IMR-90 (cell line): ENCODE results near the gene A3GALT2. TPM values are rescaled to one million over a fixed set of nuclear protein-coding genes. Genes with fewer than 3 reads are reported as not detected.

ENCODE experiments used
- ATAC-seq: fragments of 200-7000 bp; cut with Tn5 transposase; 2 replicates; pipeline ENCODE4 v1.9.1; 2020; ENCODE audit warnings: low read depth, mild to moderate bottlenecking, moderate library complexity
- BruUV-seq: library from RNA; stranded (reverse); fragments of 400-500 nt; replicated peaks from 2 replicates; lab custom pipeline; 2021; lab: Mats Ljungman, UMichigan
- CTCF ChIA-PET: fragments of 300-600 bp; formaldehyde crosslinking; extraction: SDS; loops from one replicate; lab custom pipeline; 2021; ENCODE audit warnings: antibody characterized with exemption; lab: Yijun Ruan, JAX
- POLR2A ChIA-PET: fragments of 300-600 bp; sonication (Branson Sonifier 250); formaldehyde crosslinking; loops from one replicate; lab custom pipeline; 2022; ENCODE audit warnings: antibody characterized with exemption; ENCODE audit not compliant: unreplicated experiment; lab: Charles Lee
- DNase-seq: peaks from one replicate; pipeline ENCODE4 v3.0.0; 2013
- H2AFZ ChIP-seq: replicated peaks from 2 replicates; pipeline ENCODE3; 2013; ENCODE audit warnings: low read length, mild to moderate bottlenecking; ENCODE audit not compliant: poor library complexity
- H2AK5ac ChIP-seq: 2 replicates; pipeline ENCODE4 v1.6.1; 2013; ENCODE audit warnings: low read depth, low read length, inconsistent platforms
- H2AK9ac ChIP-seq: replicated peaks from 2 replicates; pipeline ENCODE3; 2013; ENCODE audit warnings: mild to moderate bottlenecking, low read depth, low read length, moderate library complexity; ENCODE audit not compliant: poor library complexity
- H2BK120ac ChIP-seq: 2 replicates; pipeline ENCODE4 v1.6.1; 2013; ENCODE audit warnings: low read depth, low read length, inconsistent platforms
- H2BK15ac ChIP-seq: 3 replicates; pipeline ENCODE4 v1.6.1; 2013; ENCODE audit warnings: low read depth, low read length, inconsistent platforms
- H2BK20ac ChIP-seq: 2 replicates; pipeline ENCODE4 v1.6.1; 2013; ENCODE audit warnings: low read depth, mild to moderate bottlenecking, inconsistent platforms, low read length, moderate library complexity
- H2BK5ac ChIP-seq: 2 replicates; pipeline ENCODE4 v1.6.1; 2013; ENCODE audit warnings: mild to moderate bottlenecking, low read depth, low read length, inconsistent platforms; ENCODE audit not compliant: poor library complexity, severe bottlenecking
- H3K14ac ChIP-seq: replicated peaks from 2 replicates; pipeline ENCODE4 v1.6.1; 2013; ENCODE audit warnings: low read depth, low read length, inconsistent platforms
- H3K18ac ChIP-seq: 2 replicates; pipeline ENCODE4 v1.6.1; 2013; ENCODE audit warnings: low read depth, low read length, control low read depth
- H3K23ac ChIP-seq: 2 replicates; pipeline ENCODE4 v1.6.1; 2013; ENCODE audit warnings: low read depth, low read length, inconsistent platforms
- H3K27ac ChIP-seq: 2 replicates; pipeline ENCODE4 v1.5.1; 2013; ENCODE audit warnings: mild to moderate bottlenecking, control low read depth, low read length; ENCODE audit not compliant: insufficient read depth
- H3K27me3 ChIP-seq: 2 replicates; pipeline ENCODE4 v1.6.1; 2013; ENCODE audit warnings: low read length; ENCODE audit not compliant: control insufficient read depth, insufficient read depth
- H3K36me3 ChIP-seq: 2 replicates; pipeline ENCODE4 v1.6.1; 2013; ENCODE audit warnings: low read length, mixed read lengths; ENCODE audit not compliant: control insufficient read depth, insufficient read depth
- H3K4ac ChIP-seq: 2 replicates; pipeline ENCODE4 v1.6.1; 2013; ENCODE audit warnings: low read depth, low read length, inconsistent platforms
- H3K4me1 ChIP-seq: 2 replicates; pipeline ENCODE4 v1.6.1; 2013; ENCODE audit warnings: low read length, mixed read lengths; ENCODE audit not compliant: control insufficient read depth, insufficient read depth
- H3K4me2 ChIP-seq: 2 replicates; pipeline ENCODE4 v1.6.1; 2013; ENCODE audit warnings: low read depth, mild to moderate bottlenecking, control low read depth, low read length, moderate library complexity
- H3K4me3 ChIP-seq: 2 replicates; pipeline ENCODE4 v1.5.1; 2013; ENCODE audit warnings: low read depth, mild to moderate bottlenecking, control low read depth, low read length, moderate library complexity; ENCODE audit not compliant: insufficient read depth
- H3K56ac ChIP-seq: 2 replicates; pipeline ENCODE4 v1.6.1; 2013; ENCODE audit warnings: low read length, inconsistent platforms; ENCODE audit not compliant: insufficient read depth; ENCODE audit errors: extremely low read depth
- H3K79me1 ChIP-seq, 2 experiments: 2 replicates each; pipeline ENCODE4 v1.6.1; 2013; ENCODE audit warnings: low read length in 2 of 2, inconsistent platforms in 1 of 2, low read depth in 1 of 2
- H3K9ac ChIP-seq: 2 replicates; pipeline ENCODE4 v1.6.1; 2013; ENCODE audit warnings: low read depth, low read length, control low read depth
- H3K9me1 ChIP-seq: 2 replicates; pipeline ENCODE4 v1.6.1; 2013; ENCODE audit warnings: low read length, inconsistent platforms; ENCODE audit not compliant: insufficient read depth
- H3K9me3 ChIP-seq: 2 replicates; pipeline ENCODE4 v1.6.1; 2013; ENCODE audit warnings: low read length; ENCODE audit not compliant: control insufficient read depth, insufficient read depth
- H4K20me1 ChIP-seq: 2 replicates; pipeline ENCODE4 v1.6.1; 2013; ENCODE audit warnings: low read length, inconsistent platforms; ENCODE audit not compliant: insufficient read depth
- H4K5ac ChIP-seq: 2 replicates; pipeline ENCODE4 v1.6.1; 2013; ENCODE audit warnings: mild to moderate bottlenecking, low read depth, low read length, control low read depth
- H4K8ac ChIP-seq, 2 experiments: 2 replicates each; pipeline ENCODE4 v1.6.1; 2013; ENCODE audit warnings: low read depth in 2 of 2, low read length in 2 of 2, control low read depth in 1 of 2, inconsistent platforms in 1 of 2
- H4K91ac ChIP-seq: 2 replicates; pipeline ENCODE4 v1.6.1; 2013; ENCODE audit warnings: low read depth, low read length, inconsistent platforms; ENCODE audit not compliant: insufficient read depth
- BHLHE40 ChIP-seq: fragments of 150-350 bp; IDR thresholded peaks from 2 replicates; pipeline ENCODE4 v1.6.1; 2016; ENCODE audit warnings: mild to moderate bottlenecking, low read depth, low read length
- CEBPB ChIP-seq: IDR thresholded peaks from 2 replicates; pipeline ENCODE4 v1.6.1; 2012; ENCODE audit warnings: low read depth, low read length, improper control_type of control experiment
- FOS ChIP-seq: fragments of 150-350 bp; IDR thresholded peaks from 2 replicates; pipeline ENCODE4 v1.6.1; 2016; ENCODE audit warnings: low read depth, low read length
- MAFK ChIP-seq: IDR thresholded peaks from 2 replicates; pipeline ENCODE4 v1.6.1; 2012; ENCODE audit warnings: low read depth, low read length, improper control_type of control experiment
- POLR2A ChIP-seq: IDR thresholded peaks from 2 replicates; pipeline ENCODE4 v1.6.1; 2012; ENCODE audit warnings: mild to moderate bottlenecking, low read depth, low read length
- RAD21 ChIP-seq: IDR thresholded peaks from 2 replicates; pipeline ENCODE4 v1.6.1; 2012; ENCODE audit warnings: low read length, improper control_type of control experiment
- RFX5 ChIP-seq: IDR thresholded peaks from 2 replicates; pipeline ENCODE4 v1.8.0; 2012; ENCODE audit warnings: low read depth, mild to moderate bottlenecking, low read length, moderate library complexity
- WGBS, 2 experiments: methylation state at CpG; one replicate each; pipeline versions ENCODE4 v1.1.5 to v1.1.7; 2013; ENCODE audit warnings: missing lambda C conversion rate in 2 of 2; ENCODE audit not compliant: insufficient read length in 1 of 2; ENCODE audit errors: extremely low coverage in 2 of 2; 5-methylcytosine and 5-hydroxymethylcytosine counted together
- dilution Hi-C: fragments of 300-500 bp; cut with HindIII; formaldehyde crosslinking; loops from one replicate; pipeline ENCODE4 v1.14.3; 2018; ENCODE audit warnings: low sequenced_read_pairs; ENCODE audit not compliant: unreplicated experiment
- in situ Hi-C: fragments of 300-500 bp; cut with MboI; formaldehyde crosslinking; loops from 3 replicates; pipeline ENCODE4 v1.14.3; 2019; ENCODE audit warnings: low sequenced_read_pairs, inconsistent platforms, mixed read lengths
- intact Hi-C: fragments of 100-400 bp; cut with micrococcal nuclease; formaldehyde crosslinking; loops from 2 replicates; pipeline ENCODE4 v1.10.0; 2022
- polyA plus RNA-seq, 3 experiments: library from polyadenylated mRNA; depleted of rRNA; stranded (reverse); fragments of >200 nt; gene quantifications; 2 replicates each; pipeline ENCODE4 v1.2.3, GENCODE V29; 2012; ENCODE audit warnings: low replicate concordance in 1 of 3
- total RNA-seq: library from RNA; depleted of rRNA; stranded (reverse); fragments of >200 nt; gene quantifications from 2 replicates; pipeline ENCODE4 v1.2.3, GENCODE V29; 2012
- TF ChIP-seq, protein P1 (sequence below): conservative IDR thresholded peaks from 2 replicates; pipeline ENCODE4 v1.5.1; 2012; ENCODE audit warnings: mild to moderate bottlenecking, low read depth, low read length, improper control_type of control experiment
- TF ChIP-seq, protein P2 (sequence below): fragments of 150-350 bp; IDR thresholded peaks from 2 replicates; pipeline ENCODE4 v1.6.1; 2017; ENCODE audit warnings: mild to moderate bottlenecking, antibody characterized with exemption, low read length, low read depth
- TF ChIP-seq, protein P3 (sequence below): fragments of 150-350 bp; IDR thresholded peaks from 2 replicates; pipeline ENCODE4 v1.6.1; 2016; ENCODE audit warnings: low read depth, mild to moderate bottlenecking, low read length, moderate library complexity, borderline replicate concordance

The A3GALT2 gene
- total and polyA plus RNA-seq, 2 of the 4 experiments (the other 2 are of a cell fraction) = not detected

DNA sequence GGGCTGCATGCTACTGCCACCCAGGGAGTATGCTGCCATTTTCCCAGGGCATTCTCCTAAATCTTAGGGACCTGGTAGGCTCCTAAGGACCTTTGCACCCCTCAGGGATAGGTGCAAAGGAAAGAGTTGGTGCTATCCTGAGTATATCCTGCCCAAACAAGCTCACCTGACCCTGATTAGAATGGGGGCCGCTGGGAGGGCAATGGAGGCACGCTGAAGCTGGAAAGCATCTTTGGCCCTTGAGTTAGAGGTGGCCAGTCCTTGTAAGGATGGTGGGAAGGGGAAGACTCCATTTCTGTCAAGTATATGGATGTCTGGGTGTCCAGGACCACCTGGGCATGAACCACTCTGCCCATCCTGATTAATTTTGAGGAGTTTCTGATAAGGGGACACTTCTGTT lies 48.9 kb upstream of the A3GALT2 start:
- Histone ChIP-seq H3K18ac (no peak overlapping the region), H3K9me3 (no peaks in the 10 kb centered on the region), H3K4me3 (no peak overlapping the region), H3K9me1 (peaks cover 16% of the 10 kb centered on the region), H3K56ac (no peak overlapping the region), H4K5ac (no peak overlapping the region), H3K36me3 (peaks cover 10% of the 10 kb centered on the region; the same call in 1 of the 2 replicates), H2AFZ (no peak overlapping the region), H3K9ac (no peak overlapping the region), H2BK120ac (no peak overlapping the region), H3K27me3 (no peaks in the 10 kb centered on the region), H3K4me2 (no peak overlapping the region), H2BK5ac (no peak overlapping the region), H3K14ac (no peak overlapping the region), H2AK9ac (no peak overlapping the region), H4K91ac (no peak overlapping the region), H3K79me1 (peaks cover 4 to 12% of the 10 kb centered on the region in 2 experiments; a peak in 2 of 4 replicates), H3K4me1 (peaks cover 30% of the 10 kb centered on the region), H4K20me1 (no peaks in the 10 kb centered on the region; the same call in 1 of the 2 replicates), H4K8ac (no peak overlapping the region), H2BK15ac (0 out of 3 replicates have a peak overlapping the region, but pooled peaks have one; percentile 1), H3K27ac (no peak overlapping the region), H2BK20ac (no peak overlapping the region), H3K23ac (no peak overlapping the region), H2AK5ac (no peak overlapping the region; the same call in 1 of the 2 replicates), H3K4ac (no peak overlapping the region)
- intact Hi-C loops (loop anchor here (5.0 to 10.0 kb wide), 4 partner anchors 42 to 275 kb away; no protein-coding TSS in a partner anchor), dilution Hi-C loops (no loop called here), in situ Hi-C loops (loop anchor here (5.0 kb wide), 2 partner anchors 72 to 88 kb away; no protein-coding TSS in a partner anchor)
- no peak for DNase-seq
- TF ChIP-seq FOS = no peak
- no peak for TF ChIP-seq RFX5
- TF ChIP-seq, protein P1, sequence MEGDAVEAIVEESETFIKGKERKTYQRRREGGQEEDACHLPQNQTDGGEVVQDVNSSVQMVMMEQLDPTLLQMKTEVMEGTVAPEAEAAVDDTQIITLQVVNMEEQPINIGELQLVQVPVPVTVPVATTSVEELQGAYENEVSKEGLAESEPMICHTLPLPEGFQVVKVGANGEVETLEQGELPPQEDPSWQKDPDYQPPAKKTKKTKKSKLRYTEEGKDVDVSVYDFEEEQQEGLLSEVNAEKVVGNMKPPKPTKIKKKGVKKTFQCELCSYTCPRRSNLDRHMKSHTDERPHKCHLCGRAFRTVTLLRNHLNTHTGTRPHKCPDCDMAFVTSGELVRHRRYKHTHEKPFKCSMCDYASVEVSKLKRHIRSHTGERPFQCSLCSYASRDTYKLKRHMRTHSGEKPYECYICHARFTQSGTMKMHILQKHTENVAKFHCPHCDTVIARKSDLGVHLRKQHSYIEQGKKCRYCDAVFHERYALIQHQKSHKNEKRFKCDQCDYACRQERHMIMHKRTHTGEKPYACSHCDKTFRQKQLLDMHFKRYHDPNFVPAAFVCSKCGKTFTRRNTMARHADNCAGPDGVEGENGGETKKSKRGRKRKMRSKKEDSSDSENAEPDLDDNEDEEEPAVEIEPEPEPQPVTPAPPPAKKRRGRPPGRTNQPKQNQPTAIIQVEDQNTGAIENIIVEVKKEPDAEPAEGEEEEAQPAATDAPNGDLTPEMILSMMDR = no peak
- TF ChIP-seq, protein P2, sequence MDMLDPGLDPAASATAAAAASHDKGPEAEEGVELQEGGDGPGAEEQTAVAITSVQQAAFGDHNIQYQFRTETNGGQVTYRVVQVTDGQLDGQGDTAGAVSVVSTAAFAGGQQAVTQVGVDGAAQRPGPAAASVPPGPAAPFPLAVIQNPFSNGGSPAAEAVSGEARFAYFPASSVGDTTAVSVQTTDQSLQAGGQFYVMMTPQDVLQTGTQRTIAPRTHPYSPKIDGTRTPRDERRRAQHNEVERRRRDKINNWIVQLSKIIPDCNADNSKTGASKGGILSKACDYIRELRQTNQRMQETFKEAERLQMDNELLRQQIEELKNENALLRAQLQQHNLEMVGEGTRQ = no peak
- TF ChIP-seq, protein P3, sequence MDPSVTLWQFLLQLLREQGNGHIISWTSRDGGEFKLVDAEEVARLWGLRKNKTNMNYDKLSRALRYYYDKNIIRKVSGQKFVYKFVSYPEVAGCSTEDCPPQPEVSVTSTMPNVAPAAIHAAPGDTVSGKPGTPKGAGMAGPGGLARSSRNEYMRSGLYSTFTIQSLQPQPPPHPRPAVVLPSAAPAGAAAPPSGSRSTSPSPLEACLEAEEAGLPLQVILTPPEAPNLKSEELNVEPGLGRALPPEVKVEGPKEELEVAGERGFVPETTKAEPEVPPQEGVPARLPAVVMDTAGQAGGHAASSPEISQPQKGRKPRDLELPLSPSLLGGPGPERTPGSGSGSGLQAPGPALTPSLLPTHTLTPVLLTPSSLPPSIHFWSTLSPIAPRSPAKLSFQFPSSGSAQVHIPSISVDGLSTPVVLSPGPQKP = no peak
- TF ChIP-seq CEBPB = no peak
- no peak for TF ChIP-seq POLR2A
- TF ChIP-seq MAFK = no peak
- no peak for TF ChIP-seq BHLHE40
- no peak for TF ChIP-seq RAD21
- POLR2A ChIA-PET = no interaction called here
- ATAC-seq = no peak
- CTCF ChIA-PET = interaction anchor here (3.0 kb wide), 1 partner anchor 74 kb away, joined by 10 read pairs; no protein-coding TSS in a partner anchor
- 100% methylated on average over 1 of the region's 2 CpGs; no CpG with 5 or more reads in 1 of the 2 experiments for WGBS, 2 experiments
- no TSS peak for BruUV-seq
